NT2/D1 (cell line): ENCODE results near the gene SLC10A1.

ENCODE experiments used
- YY1 ChIP-seq: IDR thresholded peaks from 2 replicates; pipeline ENCODE4 v1.6.1; 2011; ENCODE audit not compliant: insufficient read length, insufficient read depth
- ZNF274 ChIP-seq: IDR thresholded peaks from 2 replicates; pipeline ENCODE4 v1.6.1; 2011; ENCODE audit warnings: mild to moderate bottlenecking, low read depth, low read length

DNA sequence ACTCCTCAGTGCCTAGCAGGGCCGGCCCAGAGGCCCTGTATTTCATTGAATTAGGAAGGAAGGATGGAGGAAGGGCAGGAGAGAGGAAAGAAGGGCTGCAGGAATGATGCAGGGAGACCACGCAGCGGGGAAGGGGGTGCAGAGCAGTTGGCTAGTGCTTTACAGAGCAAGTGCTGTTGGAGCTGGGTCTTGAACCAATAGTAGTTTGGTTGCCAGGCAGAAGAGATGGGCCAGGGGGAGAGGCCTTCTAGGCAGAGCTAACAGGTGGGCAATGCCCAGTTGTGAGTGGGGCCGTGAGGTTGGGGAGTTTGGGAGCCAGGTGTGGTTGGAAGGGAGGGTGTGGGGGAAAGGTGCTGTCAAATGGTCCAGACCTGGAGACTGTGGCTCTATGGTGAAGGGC, 69.2 kb downstream of the SLC10A1 start:
- no peak for TF ChIP-seq YY1
- no peak for TF ChIP-seq ZNF274
